HG03571 (cell line): ENCODE results near the gene MICAL1.

ENCODE experiments used
- ATAC-seq: cut with Tn5 transposase; IDR thresholded peaks from one replicate; pipeline ENCODE4 v1.9.1; 2021; ENCODE audit not compliant: unreplicated experiment

MICAL1 gene

GRCh38 chr6:109440331-109441068 lies 15.1 kb downstream of the MICAL1 start, which contains the start of the genes PPIL6 and SMPD2:
TSS of gene PPIL6 (minus strand) at chr6:109440628. CDS start at chr6:109440590, 38 bp downstream.
TSS of gene SMPD2 (plus strand) at chr6:109440724. CDS start at chr6:109441122, 398 bp downstream.
- ATAC-seq: peak; percentile 83

DNA sequence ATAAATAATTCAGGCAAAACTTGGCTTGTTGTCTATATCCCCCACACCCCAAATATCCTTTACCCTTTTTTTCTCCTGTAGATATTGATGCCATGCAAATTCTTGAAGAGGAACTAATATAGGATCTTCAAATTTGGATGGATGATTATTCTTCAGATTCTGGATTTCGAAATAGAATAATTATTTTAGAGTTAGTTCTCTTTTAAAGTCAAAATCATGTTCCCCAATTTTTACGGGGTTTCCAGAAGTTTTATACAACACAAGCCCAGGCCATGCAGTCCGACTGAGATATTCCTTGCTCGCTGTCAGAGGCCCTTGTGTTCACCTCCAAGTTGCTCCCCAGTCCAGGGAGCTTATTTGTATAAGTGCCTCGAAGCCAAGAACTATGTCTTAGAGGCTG lies 19.5 kb downstream of the MICAL1 start:
- ATAC-seq: no peak

DNA sequence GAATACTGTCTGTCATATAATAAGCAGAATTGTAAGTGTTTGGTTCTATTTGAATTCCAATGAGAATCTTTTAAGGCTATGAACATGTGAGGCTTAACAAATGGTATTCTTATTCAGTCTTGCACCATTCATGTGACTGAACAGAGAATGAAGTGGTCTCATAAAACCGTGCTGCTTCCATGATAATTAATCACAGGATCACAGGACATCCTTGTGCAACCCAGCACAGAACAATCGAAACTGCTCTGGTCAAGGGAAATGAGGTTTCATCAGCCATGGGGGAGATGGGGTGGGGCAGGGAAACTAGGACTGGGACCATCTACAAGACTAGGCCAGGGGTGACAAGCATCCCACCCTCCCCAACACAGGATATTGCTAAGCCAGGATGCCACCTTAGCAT lies 21.1 kb downstream of the MICAL1 start:
- ATAC-seq: no peak

- no peak for ATAC-seq
Observed at GRCh38 chr6:109429496-109429895, 26.1 kb downstream of the MICAL1 start.

DNA sequence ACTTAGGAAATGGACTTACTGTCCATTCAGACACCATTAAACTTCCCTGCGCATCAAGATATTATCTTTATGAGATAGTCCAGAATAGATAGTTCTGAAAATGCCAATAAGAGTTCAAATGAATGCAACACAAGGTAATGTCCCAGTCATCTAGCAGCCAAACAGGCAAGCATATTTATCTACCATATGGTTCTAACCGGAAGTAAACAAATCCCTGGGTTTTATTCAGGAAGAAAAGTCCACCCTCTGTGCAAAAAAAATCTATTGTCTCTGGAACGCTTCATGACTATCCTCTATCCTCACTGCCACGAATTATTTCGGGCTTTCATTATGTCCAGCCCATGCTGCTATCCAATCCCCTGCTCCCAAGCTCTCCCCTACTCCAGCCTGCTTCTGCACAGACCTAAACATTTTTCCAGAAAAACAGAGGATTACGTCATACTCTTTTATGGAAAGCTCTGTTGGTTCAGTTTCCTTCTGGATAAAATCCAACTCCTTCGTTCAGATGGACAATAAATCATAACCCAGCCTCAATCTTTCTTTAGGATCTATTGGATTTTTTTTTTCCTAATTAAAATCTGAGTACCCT lies 26.6 kb downstream of the MICAL1 start:
- no peak for ATAC-seq

DNA sequence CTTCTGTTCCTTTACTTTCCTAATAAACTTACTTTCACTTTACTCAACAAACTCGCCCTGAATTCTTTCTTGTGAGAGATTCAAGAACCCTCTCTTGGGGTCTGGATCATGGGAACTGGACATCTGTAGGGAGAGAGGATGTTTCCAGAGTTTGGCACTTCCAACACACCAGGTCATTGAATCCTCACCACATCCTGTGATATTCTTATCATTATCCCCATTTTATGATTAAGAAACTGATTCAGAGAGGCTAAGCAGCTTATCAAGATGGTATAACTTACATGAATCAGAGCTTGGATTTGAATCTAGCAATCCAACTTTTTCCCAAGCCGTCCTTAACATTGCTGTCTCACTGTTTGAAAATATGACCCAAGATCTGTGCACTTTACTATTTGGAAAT lies 30.6 kb downstream of the MICAL1 start:
- no peak for ATAC-seq

GRCh38 chr6:109421184-109421583 lies 34.4 kb downstream of the MICAL1 start:
- ATAC-seq: no peak

GRCh38 chr6:109420751-109421150 lies 34.8 kb downstream of the MICAL1 start:
- no peak for ATAC-seq

DNA sequence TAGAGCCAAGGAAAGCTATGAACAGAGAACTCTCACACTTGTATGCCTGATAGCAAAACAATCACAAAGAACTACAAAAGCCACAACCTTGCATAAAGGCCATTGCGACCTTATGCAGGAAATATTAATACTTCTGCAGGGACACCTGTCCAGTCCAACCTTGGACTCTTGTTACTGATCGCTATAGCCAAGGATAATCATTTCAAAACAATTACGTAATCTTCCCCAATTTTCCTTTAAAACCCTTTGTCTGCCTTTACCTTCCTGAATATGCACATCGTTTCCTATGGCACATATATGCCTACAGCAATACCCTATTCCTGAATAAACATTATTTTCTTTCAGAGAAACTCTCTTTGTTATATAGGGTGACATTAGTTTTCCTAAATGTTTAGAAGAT lies 37.9 kb downstream of the MICAL1 start:
- ATAC-seq: no peak

DNA sequence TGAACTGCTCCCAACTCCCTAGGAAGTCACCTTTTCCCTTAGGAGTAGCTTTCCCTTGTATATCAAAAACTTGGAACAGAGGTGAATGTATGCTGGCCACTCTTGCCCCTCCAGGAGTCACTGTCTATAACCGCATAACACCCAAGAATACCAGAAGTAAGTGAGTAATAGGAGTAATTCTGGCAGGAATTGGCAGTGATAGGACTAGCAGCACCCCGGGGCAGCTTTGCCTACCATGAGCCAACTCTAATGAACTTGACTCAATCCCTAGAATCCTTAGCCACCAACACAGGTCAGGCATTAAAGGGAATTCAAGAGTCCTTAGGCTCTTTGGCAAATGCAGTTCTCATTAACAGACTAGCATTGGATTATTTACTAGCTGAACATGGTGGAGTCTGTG lies 44.5 kb downstream of the MICAL1 start:
- ATAC-seq: no peak

- ATAC-seq: no peak
Observed at GRCh38 chr6:109406196-109406595, 49.4 kb downstream of the MICAL1 start.

GRCh38 chr6:109397020-109397419 lies 58.6 kb downstream of the MICAL1 start:
- ATAC-seq: no peak

GRCh38 chr6:109396046-109396718 lies 59.4 kb downstream of the MICAL1 start:
- ATAC-seq: no peak
